GM18526 (cell line): ENCODE results near the gene HS3ST3A1.

Experiments
- POLR2A ChIP-seq: IDR thresholded peaks from 3 replicates; pipeline ENCODE4 v1.6.1; 2011; ENCODE audit not compliant: insufficient read length; ENCODE audit errors: extremely low read depth

The HS3ST3A1 gene

GRCh38 chr17:13601776-13602551, at the start of gene HS3ST3A1:
TSS of gene HS3ST3A1 (minus strand) at chr17:13601929. CDS start at chr17:13601129, 800 bp downstream.
- TF ChIP-seq POLR2A: no peak

DNA sequence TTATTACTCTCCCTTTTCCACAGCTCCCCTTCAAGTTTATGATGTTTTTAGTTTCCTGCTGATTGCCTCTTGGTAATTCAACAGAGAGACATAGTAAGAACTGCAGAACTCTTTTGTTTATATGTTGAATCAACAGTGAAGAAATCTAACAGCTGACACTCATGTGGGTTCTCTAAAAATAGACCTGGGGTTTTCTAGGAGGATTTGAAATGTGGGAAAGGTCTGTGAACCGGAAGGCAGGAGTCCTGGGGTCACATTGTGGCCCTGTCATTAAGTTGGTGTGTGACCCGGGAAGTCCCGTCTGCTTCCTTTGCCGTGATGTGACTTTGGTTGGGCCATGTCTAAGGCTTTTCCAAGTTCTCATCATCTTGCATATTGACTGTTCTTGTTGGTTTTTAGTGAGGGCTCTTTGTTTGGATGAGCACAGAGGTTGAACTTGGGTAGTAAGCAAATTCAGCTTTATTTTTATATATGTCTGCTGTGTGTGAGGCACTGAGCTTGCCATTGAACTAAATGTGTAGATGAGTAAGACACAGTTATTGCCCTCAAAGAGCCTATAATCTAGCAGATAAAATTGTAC, 48.5 kb upstream of the HS3ST3A1 start:
- no peak for TF ChIP-seq POLR2A

- no peak for TF ChIP-seq POLR2A
Observed at GRCh38 chr17:13647543-13648021, 45.9 kb upstream of the HS3ST3A1 start.

DNA sequence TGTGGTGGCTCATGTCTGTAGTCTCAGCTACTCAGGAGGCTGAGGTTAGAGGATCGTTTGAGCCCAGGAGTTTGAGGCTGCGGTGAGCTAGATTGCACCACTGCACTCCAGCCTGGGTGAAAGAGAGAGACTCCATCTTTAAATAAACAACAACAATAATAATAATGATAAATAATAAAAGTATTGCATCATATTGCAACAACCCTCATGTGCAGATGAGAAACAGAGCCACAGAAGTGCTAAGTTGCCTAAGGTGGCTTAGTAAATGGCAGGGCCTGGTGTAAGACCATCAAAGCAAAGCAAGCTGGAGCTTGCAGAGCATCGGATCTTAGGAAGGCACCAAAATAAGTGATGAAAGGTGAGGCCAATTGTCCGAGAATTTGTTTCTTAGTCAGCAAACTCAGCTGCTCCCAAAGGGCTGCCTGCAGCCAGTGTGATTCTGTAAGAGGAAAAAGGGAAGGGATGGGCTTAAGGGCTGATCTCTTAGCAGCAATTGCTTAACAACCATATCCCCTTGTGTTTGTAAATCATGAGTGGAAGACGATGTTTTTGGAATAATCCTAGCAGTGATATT, 45.3 kb upstream of the HS3ST3A1 start:
- no peak for TF ChIP-seq POLR2A

GRCh38 chr17:13646411-13646810, 44.7 kb upstream of the HS3ST3A1 start:
- no peak for TF ChIP-seq POLR2A

DNA sequence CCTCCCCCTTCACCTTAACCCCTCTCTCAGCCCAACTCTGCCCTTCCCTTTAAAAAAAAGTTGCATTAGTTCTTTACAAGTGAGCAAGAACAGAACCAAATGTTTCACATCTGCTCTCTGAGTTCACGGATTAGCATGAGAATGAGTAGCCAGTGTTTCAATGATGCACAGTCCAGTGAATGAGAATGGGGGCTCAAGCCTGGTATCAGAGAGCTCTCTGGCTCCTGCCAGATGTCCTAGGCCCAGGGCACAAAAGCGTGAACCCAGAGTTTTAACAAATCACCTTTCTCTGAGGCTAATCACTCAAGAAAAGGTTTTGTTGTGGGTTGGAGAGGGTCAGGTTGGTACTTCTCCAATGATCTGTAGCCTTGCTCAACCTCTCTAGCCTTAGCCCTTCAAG, 41.5 kb upstream of the HS3ST3A1 start:
- no peak for TF ChIP-seq POLR2A

DNA sequence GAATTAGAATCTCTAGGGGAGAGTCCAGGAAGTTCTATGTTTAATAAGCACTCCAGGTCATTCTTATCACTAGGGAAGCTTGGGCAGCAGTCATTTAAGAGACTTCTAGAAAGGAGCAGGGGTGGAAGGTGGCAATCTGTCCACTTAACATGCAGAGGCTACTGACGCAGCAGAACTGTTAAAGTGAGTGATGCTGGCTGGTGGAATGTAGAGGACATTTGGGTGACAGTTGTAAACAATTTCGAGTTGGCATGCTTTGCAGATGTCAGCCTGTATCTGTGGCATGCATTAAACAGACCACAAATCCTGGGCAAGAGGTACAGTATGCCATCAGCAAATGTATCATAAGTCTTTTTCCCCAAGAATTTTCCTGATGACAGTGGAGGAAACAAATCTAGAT, 40.5 kb upstream of the HS3ST3A1 start:
- TF ChIP-seq POLR2A: no peak

GRCh38 chr17:13640551-13640950, 38.8 kb upstream of the HS3ST3A1 start:
- no peak for TF ChIP-seq POLR2A

- no peak for TF ChIP-seq POLR2A
Observed at GRCh38 chr17:13638855-13639458, 37.2 kb upstream of the HS3ST3A1 start.

DNA sequence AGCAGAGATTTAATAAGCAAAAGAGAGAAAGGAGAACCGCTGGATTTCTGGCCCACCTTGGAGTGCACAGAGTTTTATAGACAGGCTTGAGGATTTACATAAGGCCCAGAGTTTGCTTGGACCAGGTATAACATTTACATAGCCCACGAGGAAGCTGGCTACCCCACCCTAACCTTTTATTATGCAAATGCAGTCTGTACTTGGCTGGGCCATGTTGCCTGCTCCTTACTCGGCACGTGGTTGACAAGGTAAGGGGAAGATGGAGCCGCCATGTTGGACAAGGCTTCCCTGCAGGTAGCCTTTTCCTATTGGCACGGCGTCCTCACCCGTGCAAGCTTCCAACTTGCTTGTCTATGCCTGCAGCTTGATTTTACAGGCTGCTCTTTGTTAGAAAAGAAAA, 35.2 kb upstream of the HS3ST3A1 start:
- TF ChIP-seq POLR2A: no peak

- no peak for TF ChIP-seq POLR2A
Observed at GRCh38 chr17:13635951-13636350, 34.2 kb upstream of the HS3ST3A1 start.

- no peak for TF ChIP-seq POLR2A
Observed at GRCh38 chr17:13634021-13634420, 32.3 kb upstream of the HS3ST3A1 start.

GRCh38 chr17:13631529-13631928, 29.8 kb upstream of the HS3ST3A1 start:
- no peak for TF ChIP-seq POLR2A

DNA sequence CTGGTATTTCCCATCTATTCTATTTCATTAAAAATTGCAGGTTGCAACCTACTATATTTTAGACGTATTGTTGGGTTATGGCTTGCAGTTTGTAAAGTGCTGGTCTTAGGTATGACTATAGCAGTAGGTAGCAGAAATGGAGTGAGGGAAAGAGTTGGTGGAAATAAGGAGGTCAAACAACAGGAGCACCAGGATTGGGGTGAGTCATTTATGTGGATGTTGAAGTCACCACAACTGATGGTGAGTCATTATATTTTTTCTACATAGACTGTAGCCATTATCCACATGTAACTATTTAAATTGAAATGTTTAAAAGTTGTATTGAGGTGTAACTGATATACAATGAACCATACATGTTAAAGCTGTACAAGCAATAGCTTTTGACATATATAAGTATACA, 25.0 kb upstream of the HS3ST3A1 start:
- no peak for TF ChIP-seq POLR2A

DNA sequence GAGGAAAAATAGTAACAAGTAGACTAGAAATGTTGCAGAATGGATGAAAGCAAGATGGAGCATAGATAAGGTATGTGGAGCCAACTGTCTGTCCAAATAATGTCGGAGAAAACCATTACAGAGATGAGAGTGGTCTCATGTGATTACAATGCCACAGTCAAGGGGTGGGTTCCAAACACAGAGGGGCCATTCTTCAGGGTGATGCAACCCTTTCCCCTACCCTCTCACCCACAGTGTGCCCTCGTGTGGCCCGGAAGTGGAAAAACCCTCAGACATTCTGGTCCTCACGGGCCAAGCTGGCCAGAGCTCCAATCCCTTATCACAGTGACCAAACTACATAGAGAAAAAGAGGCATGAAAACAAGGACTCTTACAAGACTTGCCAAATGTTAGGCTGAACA, 17.7 kb upstream of the HS3ST3A1 start:
- TF ChIP-seq POLR2A: no peak

GRCh38 chr17:13616031-13616430, 14.3 kb upstream of the HS3ST3A1 start:
- TF ChIP-seq POLR2A: no peak

DNA sequence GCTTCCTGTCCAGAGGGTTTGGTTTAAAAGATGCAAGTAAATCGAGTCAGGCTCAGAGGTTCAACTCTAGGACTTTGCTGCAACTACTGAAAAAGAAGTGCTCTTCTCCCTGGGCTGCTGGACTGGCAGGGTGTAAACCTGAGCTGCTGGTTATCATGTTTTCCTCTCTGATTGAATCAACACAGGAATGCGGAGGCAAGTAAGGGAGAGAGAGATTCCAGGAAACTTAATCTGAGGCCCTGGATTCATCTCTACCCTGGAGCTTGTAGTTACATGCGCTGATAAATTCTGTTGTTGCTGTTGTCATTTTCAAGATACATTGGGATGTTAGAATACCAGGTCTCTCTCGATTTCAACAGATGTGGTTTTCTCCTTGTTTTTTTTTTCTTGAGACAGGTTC, 8.2 kb upstream of the HS3ST3A1 start:
- TF ChIP-seq POLR2A: no peak

DNA sequence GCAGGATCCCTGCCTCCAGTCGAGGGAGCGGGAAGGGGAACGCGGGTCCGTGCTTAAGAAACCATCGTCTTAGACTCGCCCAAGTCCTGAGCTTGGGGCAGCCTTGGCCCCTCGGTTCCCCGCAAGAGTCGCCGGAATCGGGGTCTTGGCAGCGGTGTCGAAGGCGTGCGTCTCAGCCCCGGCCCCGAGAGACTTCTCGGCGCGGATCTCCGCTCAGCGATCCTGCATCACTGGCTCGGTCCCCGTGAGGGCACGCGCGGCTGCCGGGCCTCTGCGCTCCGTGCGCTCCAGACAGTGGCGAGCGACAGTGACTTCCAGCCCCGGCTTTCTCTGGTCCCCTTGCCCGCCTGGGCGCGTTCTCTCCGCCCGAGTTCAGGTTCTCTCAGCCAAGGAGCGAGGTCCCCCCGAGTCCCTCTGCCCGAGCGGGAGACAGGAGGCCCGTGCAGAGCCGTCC, 380 bp downstream of the HS3ST3A1 start:
- TF ChIP-seq POLR2A: no peak
